HEK293 (cell line): ENCODE measurements around the gene RNASET2.

Source experiments
- CTCF ChIA-PET: fragments of 350-600 bp; formaldehyde crosslinking; extraction: SDS; loops from one replicate; lab custom pipeline; 2021; ENCODE audit warnings: antibody characterized with exemption; lab: Yijun Ruan, JAX
- POLR2A ChIA-PET: fragments of 300-600 bp; formaldehyde crosslinking; extraction: SDS; loops from one replicate; lab custom pipeline; 2020; ENCODE audit warnings: antibody characterized with exemption, inconsistent platforms; lab: Yijun Ruan, JAX
- H3K27ac ChIP-seq: fragments of 200-500 bp; sonication (Bioruptor generic); 2 replicates; pipeline ENCODE4 v1.5.1; 2014; ENCODE audit warnings: low read depth, low read length, control low read depth, inconsistent platforms; ENCODE audit errors: extremely low read depth
- H3K36me3 ChIP-seq, 2 experiments: fragments of 200-500 bp in 1 of 2; sonication (Bioruptor generic) in 1 of 2; 1 replicate in 1 of 2; 2 replicates in 1 of 2; pipeline ENCODE4 v1.5.1; 2014 to 2017; ENCODE audit warnings: inconsistent platforms in 2 of 2, low read length in 2 of 2; ENCODE audit not compliant: control insufficient read depth in 2 of 2, insufficient read depth in 1 of 2
- H3K4me1 ChIP-seq: fragments of 200-500 bp; sonication (Bioruptor generic); 2 replicates; pipeline ENCODE4 v1.5.1; 2014; ENCODE audit warnings: mild to moderate bottlenecking, low read length, inconsistent platforms; ENCODE audit not compliant: control insufficient read depth, insufficient read depth
- H3K4me3 ChIP-seq: 2 replicates; pipeline ENCODE4 v1.5.1; 2011; ENCODE audit warnings: low read depth, mild to moderate bottlenecking, control low read depth, low read length, moderate library complexity
- H3K9me3 ChIP-seq: fragments of 200-500 bp; sonication (Bioruptor generic); 2 replicates; pipeline ENCODE4 v1.5.1; 2014; ENCODE audit warnings: low read depth, low read length, inconsistent platforms; ENCODE audit not compliant: control insufficient read depth, insufficient read depth
- PBX3 ChIP-seq: sonication (generic); formaldehyde crosslinking; IDR thresholded peaks from 2 replicates; pipeline ENCODE4 v1.8.1; 2022; ENCODE audit warnings: mild to moderate bottlenecking, moderate library complexity, missing genetic modification reagents
- RBAK ChIP-seq: fragments of 450-650 bp; formaldehyde crosslinking; IDR thresholded peaks from 2 replicates; pipeline ENCODE4 v1.5.1; 2016; ENCODE audit warnings: missing biosample characterization, missing genetic modification characterization
- ZBTB11 ChIP-seq: fragments of 450-650 bp; formaldehyde crosslinking; conservative IDR thresholded peaks from 2 replicates; pipeline ENCODE4 v1.5.1; 2016; ENCODE audit warnings: low read depth, missing biosample characterization, missing genetic modification characterization
- ZNF169 ChIP-seq: fragments of 450-650 bp; formaldehyde crosslinking; IDR thresholded peaks from 2 replicates; pipeline ENCODE4 v1.5.1; 2016; ENCODE audit warnings: missing biosample characterization, missing genetic modification characterization
- ZNF184 ChIP-seq: fragments of 450-650 bp; IDR thresholded peaks from 2 replicates; pipeline ENCODE4 v1.5.1; 2018; ENCODE audit warnings: missing biosample characterization, mild to moderate bottlenecking, missing genetic modification characterization
- ZNF202 ChIP-seq: fragments of 450-650 bp; formaldehyde crosslinking; IDR thresholded peaks from 2 replicates; pipeline ENCODE4 v1.5.1; 2016; ENCODE audit warnings: missing biosample characterization, missing genetic modification characterization, borderline replicate concordance
- ZNF280D ChIP-seq: fragments of 450-650 bp; formaldehyde crosslinking; IDR thresholded peaks from 2 replicates; pipeline ENCODE4 v1.5.1; 2016; ENCODE audit warnings: missing biosample characterization, missing genetic modification characterization
- ZNF292 ChIP-seq: fragments of 450-650 bp; formaldehyde crosslinking; IDR thresholded peaks from 2 replicates; pipeline ENCODE4 v1.5.1; 2016; ENCODE audit warnings: low read depth, missing biosample characterization, missing genetic modification characterization, borderline replicate concordance
- ZNF335 ChIP-seq: fragments of 450-650 bp; formaldehyde crosslinking; conservative IDR thresholded peaks from 2 replicates; pipeline ENCODE4 v1.5.1; 2016; ENCODE audit warnings: missing biosample characterization, missing genetic modification characterization
- ZNF37A ChIP-seq: fragments of 450-650 bp; IDR thresholded peaks from 2 replicates; pipeline ENCODE4 v1.5.1; 2018; ENCODE audit warnings: missing biosample characterization, missing genetic modification characterization
- ZNF518A ChIP-seq: fragments of 450-650 bp; formaldehyde crosslinking; conservative IDR thresholded peaks from 2 replicates; pipeline ENCODE4 v1.5.1; 2016; ENCODE audit warnings: low read depth, missing biosample characterization, missing genetic modification characterization
- ZNF658 ChIP-seq: fragments of 450-650 bp; formaldehyde crosslinking; IDR thresholded peaks from 2 replicates; pipeline ENCODE4; 2016; ENCODE audit warnings: missing biosample characterization, missing genetic modification characterization
- ZNF704 ChIP-seq: fragments of 450-650 bp; formaldehyde crosslinking; IDR thresholded peaks from 2 replicates; pipeline ENCODE4 v1.5.1; 2016; ENCODE audit warnings: missing biosample characterization, missing genetic modification characterization
- ZNF837 ChIP-seq: fragments of 450-650 bp; formaldehyde crosslinking; IDR thresholded peaks from 2 replicates; pipeline ENCODE4 v1.5.1; 2016; ENCODE audit warnings: missing biosample characterization, missing genetic modification characterization
- ZSCAN18 ChIP-seq: fragments of 450-650 bp; formaldehyde crosslinking; IDR thresholded peaks from 2 replicates; pipeline ENCODE4 v1.5.1; 2016; ENCODE audit warnings: missing biosample characterization, missing genetic modification characterization

RNASET2 gene

GRCh38 chr6:166939894-166940293, 16.5 kb downstream of the RNASET2 start (continued):
- TF ChIP-seq ZSCAN18 (tag by site-specific recombination) (no peak), RBAK (tag by site-specific recombination) (no peak), ZNF837 (tag by site-specific recombination) (no peak), ZNF658 (tag by site-specific recombination) (no peak), ZNF704 (tag by site-specific recombination) (no peak)
- TF ChIP-seq, all 188 proteins: peak for 0

- H3K36me3 ChIP-seq = peaks cover 0 to 36% of the 10 kb centered on the region in 2 experiments; a peak in 2 of 3 replicates
- TF ChIP-seq ZNF518A (tag by site-specific recombination) (no peak), ZNF37A (no peak), PBX3 (CRISPR knock-in tag) (no peak), ZSCAN18 (tag by site-specific recombination) (no peak), ZBTB11 (tag by site-specific recombination) (no peak), ZNF202 (tag by site-specific recombination) (no peak), ZNF184 (tag by site-specific recombination) (no peak), ZNF335 (tag by site-specific recombination) (no peak), ZNF292 (tag by site-specific recombination) (no peak), ZNF169 (tag by site-specific recombination) (no peak), ZNF280D (no peak)
- H3K27ac ChIP-seq = no peak overlapping the region
- H3K4me3 ChIP-seq = no peak overlapping the region
- ChIA-PET CTCF (interaction anchor here (0.9 to 1.0 kb wide), 2 partner anchors 12 to 50 kb away, joined by 3 to 4 read pairs; no protein-coding TSS in a partner anchor), POLR2A (no interaction called here)
- H3K9me3 ChIP-seq = no peaks in the 10 kb centered on the region
- H3K4me1 ChIP-seq = no peaks in the 10 kb centered on the region
Observed at GRCh38 chr6:166939345-166939744, 17.0 kb downstream of the RNASET2 start.
